NCI-H2171 treated with DMSO at 0.1 percent for 48 hours (cell line): ENCODE results near the gene HTR3C.
A peak's percentile ranks its signal among the peaks of the same experiment; 100 is the strongest.

ENCODE experiments used
- DNase-seq: peaks from one replicate; lab custom pipeline; 2025; lab: John Stamatoyannopoulos, UW

Gene HTR3C

GRCh38 chr3:184085389-184085852 is 32.6 kb downstream of the HTR3C start:
- DNase-seq: no peak

- DNase-seq: no peak
Observed at GRCh38 chr3:184092199-184092598, 39.4 kb downstream of the HTR3C start.

- no peak for DNase-seq
Observed at GRCh38 chr3:184096811-184097383, 44.0 kb downstream of the HTR3C start, which contains the start of gene HTR3E. Gene HTR3E, plus strand, starts transcription at chr3:184097064. Its CDS starts 466 bp downstream, at chr3:184097530.

- no peak for DNase-seq
Observed at GRCh38 chr3:184097556-184097955, 44.7 kb downstream of the HTR3C start.

GRCh38 chr3:184099806-184100686 is 47.2 kb downstream of the HTR3C start:
- peak; percentile 59 for DNase-seq
